Panc1 (cell line): ENCODE measurements around the gene CPD.

Experiments used
- CTCF ChIP-seq: fragments of 450-650 bp; IDR thresholded peaks from 2 replicates; pipeline ENCODE4 v1.5.1; 2017; ENCODE audit warnings: mild to moderate bottlenecking
- POLR2AphosphoS5 ChIP-seq: IDR thresholded peaks from 2 replicates; pipeline ENCODE4 v1.6.1; 2012; ENCODE audit warnings: mild to moderate bottlenecking, low read depth, low read length, moderate library complexity
- TCF7L2 ChIP-seq: IDR thresholded peaks from 2 replicates; pipeline ENCODE4 v1.6.1; 2011; ENCODE audit warnings: mild to moderate bottlenecking, low read depth, low read length, inconsistent platforms

- TF ChIP-seq TCF7L2 (no peak), POLR2AphosphoS5 (no peak), CTCF (no peak)
Measured at GRCh38 chr17:30380643-30381339, 2.1 kb downstream of the CPD start.
